Skeletal muscle satellite cell (primary cell): ENCODE measurements around the gene DNAH2.

ENCODE experiments used
- H3K27me3 ChIP-seq: 2 replicates; pipeline ENCODE4 v1.7.0; 2013; ENCODE audit warnings: low read length; ENCODE audit not compliant: control insufficient read depth, insufficient read depth
- H3K36me3 ChIP-seq: 2 replicates; pipeline ENCODE4 v1.7.0; 2013; ENCODE audit warnings: mild to moderate bottlenecking, control low read depth, low read length; ENCODE audit not compliant: insufficient read depth
- H3K4me1 ChIP-seq: 2 replicates; pipeline ENCODE4 v1.7.0; 2013; ENCODE audit warnings: low read length; ENCODE audit not compliant: control insufficient read depth, insufficient read depth
- H3K4me2 ChIP-seq: 2 replicates; pipeline ENCODE4 v1.7.0; 2013; ENCODE audit warnings: mild to moderate bottlenecking, low read length
- H3K4me3 ChIP-seq: 2 replicates; pipeline ENCODE4 v1.7.0; 2013; ENCODE audit warnings: low read length
- H3K9ac ChIP-seq: 2 replicates; pipeline ENCODE4 v1.7.0; 2013; ENCODE audit warnings: mild to moderate bottlenecking, low read depth, low read length, moderate library complexity
- H3K9me3 ChIP-seq: replicated peaks from 2 replicates; pipeline ENCODE4 v1.7.0; 2013; ENCODE audit warnings: mild to moderate bottlenecking, control low read depth, low read length

DNAH2 gene

DNA sequence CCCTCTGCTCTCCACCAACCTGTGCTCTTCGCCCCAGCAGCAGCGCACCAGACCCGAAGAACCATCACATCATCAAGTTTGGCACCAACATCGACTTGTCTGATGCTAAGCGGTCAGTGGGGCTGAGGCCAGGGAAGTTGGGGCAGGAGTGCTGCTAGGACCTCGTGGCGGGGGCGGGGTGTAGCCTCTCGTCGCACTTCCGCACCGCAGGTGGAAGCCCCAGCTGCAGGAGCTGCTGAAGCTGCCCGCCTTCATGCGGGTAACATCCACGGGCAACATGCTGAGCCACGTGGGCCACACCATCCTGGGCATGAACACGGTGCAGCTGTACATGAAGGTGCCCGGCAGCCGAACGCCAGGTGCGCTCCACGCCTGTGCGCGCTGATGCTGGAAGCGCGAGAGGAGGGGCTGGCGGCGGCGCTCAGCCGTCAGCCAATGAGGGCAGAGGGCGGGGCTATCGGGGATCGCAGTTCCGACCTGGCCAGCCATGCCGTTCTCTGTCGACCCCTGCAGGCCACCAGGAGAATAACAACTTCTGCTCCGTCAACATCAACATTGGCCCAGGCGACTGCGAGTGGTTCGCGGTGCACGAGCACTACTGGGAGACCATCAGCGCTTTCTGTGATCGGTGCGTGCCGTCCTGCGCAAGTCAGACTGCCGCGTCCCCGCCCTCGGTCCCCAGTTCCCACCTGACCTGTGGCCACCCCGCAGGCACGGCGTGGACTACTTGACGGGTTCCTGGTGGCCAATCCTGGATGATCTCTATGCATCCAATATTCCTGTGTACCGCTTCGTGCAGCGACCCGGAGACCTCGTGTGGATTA, 134.1 kb downstream of the DNAH2 start:
- H3K36me3 ChIP-seq, result peaks cover 52% of the 10 kb centered on the region
- H3K4me2 ChIP-seq, result peak overlapping the region; percentile 42
- no peaks in the 10 kb centered on the region for H3K9me3 ChIP-seq
- H3K9ac ChIP-seq, result no peak overlapping the region
- peaks cover 19% of the 10 kb centered on the region for H3K4me1 ChIP-seq
- no peak overlapping the region for H3K4me3 ChIP-seq
- H3K27me3 ChIP-seq, result no peaks in the 10 kb centered on the region

DNA sequence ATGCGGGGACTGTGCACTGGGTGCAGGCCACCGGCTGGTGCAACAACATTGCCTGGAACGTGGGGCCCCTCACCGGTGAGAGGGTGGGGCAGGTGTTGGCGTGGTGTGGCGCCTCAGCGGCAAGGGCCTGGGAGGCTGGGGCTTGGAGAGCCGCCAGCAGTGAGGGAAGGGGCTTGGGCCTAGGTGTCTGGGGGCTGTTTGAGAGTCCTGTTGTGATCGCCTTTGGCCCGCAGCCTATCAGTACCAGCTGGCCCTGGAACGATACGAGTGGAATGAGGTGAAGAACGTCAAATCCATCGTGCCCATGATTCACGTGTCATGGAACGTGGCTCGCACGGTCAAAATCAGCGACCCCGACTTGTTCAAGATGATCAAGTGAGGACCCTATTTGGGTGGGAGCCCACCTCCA, 134.7 kb downstream of the DNAH2 start:
- H3K9me3 ChIP-seq, result no peaks in the 10 kb centered on the region
- H3K4me3 ChIP-seq, result no peak overlapping the region
- H3K4me1 ChIP-seq, result peaks cover 19% of the 10 kb centered on the region
- H3K9ac ChIP-seq, result no peak overlapping the region
- H3K4me2 ChIP-seq, result no peak overlapping the region
- peaks cover 52% of the 10 kb centered on the region for H3K36me3 ChIP-seq
- H3K27me3 ChIP-seq, result no peaks in the 10 kb centered on the region

DNA sequence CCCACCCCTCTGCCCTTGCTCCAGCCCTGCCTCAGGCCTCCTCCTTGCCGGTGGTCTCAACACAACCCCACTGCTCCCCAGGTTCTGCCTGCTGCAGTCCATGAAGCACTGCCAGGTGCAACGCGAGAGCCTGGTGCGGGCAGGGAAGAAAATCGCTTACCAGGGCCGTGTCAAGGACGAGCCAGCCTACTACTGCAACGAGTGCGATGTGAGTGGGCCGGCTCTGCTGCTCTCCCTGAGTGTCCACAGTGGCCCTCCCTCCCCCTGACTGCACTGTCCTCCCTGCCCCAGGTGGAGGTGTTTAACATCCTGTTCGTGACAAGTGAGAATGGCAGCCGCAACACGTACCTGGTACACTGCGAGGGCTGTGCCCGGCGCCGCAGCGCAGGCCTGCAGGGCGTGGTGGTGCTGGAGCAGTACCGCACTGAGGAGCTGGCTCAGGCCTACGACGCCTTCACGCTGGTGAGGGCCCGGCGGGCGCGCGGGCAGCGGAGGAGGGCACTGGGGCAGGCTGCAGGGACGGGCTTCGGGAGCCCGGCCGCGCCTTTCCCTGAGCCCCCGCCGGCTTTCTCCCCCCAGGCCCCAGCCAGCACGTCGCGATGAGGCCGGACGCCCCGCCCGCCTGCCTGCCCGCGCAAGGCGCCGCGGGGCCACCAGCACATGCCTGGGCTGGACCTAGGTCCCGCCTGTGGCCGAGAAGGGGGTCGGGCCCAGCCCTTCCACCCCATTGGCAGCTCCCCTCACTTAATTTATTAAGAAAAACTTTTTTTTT, 135.6 kb downstream of the DNAH2 start:
- Histone ChIP-seq H3K36me3 (peaks cover 51% of the 10 kb centered on the region), H3K27me3 (no peaks in the 10 kb centered on the region), H3K4me3 (no peak overlapping the region), H3K4me2 (no peak overlapping the region), H3K9me3 (no peaks in the 10 kb centered on the region), H3K9ac (no peak overlapping the region), H3K4me1 (peaks cover 19% of the 10 kb centered on the region)

DNA sequence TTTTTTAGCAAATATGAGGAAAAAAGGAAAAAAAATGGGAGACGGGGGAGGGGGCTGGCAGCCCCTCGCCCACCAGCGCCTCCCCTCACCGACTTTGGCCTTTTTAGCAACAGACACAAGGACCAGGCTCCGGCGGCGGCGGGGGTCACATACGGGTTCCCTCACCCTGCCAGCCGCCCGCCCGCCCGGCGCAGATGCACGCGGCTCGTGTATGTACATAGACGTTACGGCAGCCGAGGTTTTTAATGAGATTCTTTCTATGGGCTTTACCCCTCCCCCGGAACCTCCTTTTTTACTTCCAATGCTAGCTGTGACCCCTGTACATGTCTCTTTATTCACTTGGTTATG, 136.1 kb downstream of the DNAH2 start:
- H3K9me3 ChIP-seq, result no peaks in the 10 kb centered on the region
- H3K4me3 ChIP-seq, result no peak overlapping the region

DNA sequence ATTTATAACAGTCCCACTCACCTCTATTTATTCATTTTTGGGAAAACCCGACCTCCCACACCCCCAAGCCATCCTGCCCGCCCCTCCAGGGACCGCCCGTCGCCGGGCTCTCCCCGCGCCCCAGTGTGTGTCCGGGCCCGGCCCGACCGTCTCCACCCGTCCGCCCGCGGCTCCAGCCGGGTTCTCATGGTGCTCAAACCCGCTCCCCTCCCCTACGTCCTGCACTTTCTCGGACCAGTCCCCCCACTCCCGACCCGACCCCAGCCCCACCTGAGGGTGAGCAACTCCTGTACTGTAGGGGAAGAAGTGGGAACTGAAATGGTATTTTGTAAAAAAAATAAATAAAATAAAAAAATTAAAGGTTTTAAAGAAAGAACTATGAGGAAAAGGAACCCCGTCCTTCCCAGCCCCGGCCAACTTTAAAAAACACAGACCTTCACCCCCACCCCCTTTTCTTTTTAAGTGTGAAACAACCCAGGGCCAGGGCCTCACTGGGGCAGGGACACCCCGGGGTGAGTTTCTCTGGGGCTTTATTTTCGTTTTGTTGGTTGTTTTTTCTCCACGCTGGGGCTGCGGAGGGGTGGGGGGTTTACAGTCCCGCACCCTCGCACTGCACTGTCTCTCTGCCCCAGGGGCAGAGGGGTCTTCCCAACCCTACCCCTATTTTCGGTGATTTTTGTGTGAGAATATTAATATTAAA, 136.7 kb downstream of the DNAH2 start:
- Histone ChIP-seq H3K4me2 (no peak overlapping the region), H3K27me3 (no peaks in the 10 kb centered on the region), H3K9ac (no peak overlapping the region), H3K36me3 (peaks cover 45% of the 10 kb centered on the region), H3K4me1 (peaks cover 29% of the 10 kb centered on the region), H3K9me3 (no peaks in the 10 kb centered on the region), H3K4me3 (no peak overlapping the region)

More for the DNA sequence above, 136.1 kb downstream of the DNAH2 start:
- H3K9ac ChIP-seq, result no peak overlapping the region
- peaks cover 24% of the 10 kb centered on the region for H3K4me1 ChIP-seq
- no peaks in the 10 kb centered on the region for H3K27me3 ChIP-seq
- H3K36me3 ChIP-seq, result peaks cover 49% of the 10 kb centered on the region
- no peak overlapping the region for H3K4me2 ChIP-seq

DNA sequence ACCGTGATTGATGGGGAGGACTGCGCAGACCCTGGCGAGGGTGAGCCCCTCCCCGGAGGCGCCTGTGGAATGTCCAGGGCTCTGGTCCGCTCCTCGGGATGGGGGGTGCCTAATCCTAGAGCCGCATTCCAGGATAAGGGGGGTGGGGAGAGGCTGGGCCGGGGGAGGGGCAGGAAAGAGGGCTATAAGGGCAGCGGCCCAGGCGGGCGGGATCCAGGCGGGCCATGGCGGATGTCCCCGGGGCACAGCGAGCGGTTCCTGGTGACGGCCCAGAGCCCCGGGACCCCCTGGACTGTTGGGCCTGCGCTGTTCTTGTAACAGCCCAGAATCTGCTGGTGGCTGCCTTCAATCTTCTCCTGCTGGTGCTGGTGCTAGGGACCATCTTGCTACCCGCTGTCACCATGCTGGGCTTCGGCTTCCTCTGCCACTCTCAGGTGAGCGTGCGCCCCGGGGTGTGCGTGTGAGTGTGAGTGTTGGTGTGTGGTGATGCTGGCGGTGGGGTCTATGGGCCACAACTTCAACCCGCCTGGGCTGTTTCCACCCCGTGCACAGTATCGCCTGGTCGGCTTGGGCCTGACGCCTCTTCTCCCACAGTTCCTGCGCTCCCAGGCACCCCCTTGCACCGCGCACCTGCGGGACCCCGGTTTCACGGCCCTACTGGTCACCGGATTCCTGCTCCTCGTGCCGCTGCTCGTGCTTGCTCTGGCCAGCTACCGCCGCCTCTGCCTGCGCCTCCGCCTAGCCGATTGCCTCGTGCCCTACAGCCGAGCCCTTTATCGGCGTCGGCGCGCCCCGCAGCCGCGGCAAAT, 137.5 kb downstream of the DNAH2 start, which contains the start of gene TMEM88:
Gene TMEM88, plus strand, starts transcription at position 216 of the 809 bp plus-strand sequence. Its CDS starts 9 bp downstream, at position 225.
- H3K4me3 ChIP-seq, result peak within 1 kb of the TSS; percentile 77
- H3K9ac ChIP-seq, result peak within 1 kb of the TSS; percentile 88
- peaks cover 37% of the 10 kb centered on the region for H3K36me3 ChIP-seq
- H3K9me3 ChIP-seq, result no peaks in the 10 kb centered on the region
- H3K4me2 ChIP-seq, result peak within 1 kb of the TSS; percentile 98
- peaks cover 29% of the 10 kb centered on the region for H3K4me1 ChIP-seq
- H3K27me3 ChIP-seq, result no peaks in the 10 kb centered on the region

DNA sequence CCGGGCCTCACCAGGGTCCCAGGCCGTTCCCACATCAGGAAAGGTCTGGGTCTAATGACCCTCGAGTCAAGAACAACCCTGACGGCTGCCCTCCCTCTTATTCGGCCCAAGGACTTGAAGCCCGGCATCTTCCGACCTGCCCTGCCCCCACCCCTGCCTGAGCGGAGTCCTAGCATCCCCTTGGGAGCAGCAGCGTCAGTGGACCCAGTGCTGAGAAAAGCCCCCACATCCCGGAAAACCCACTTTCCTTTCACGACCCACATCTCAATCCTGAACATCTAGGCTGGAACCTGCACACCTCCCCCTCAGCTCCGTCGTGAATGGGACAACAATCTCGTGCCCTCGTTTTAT, 138.1 kb downstream of the DNAH2 start:
- H3K4me2 ChIP-seq, result peak overlapping the region; percentile 98
- peak overlapping the region; percentile 88 for H3K9ac ChIP-seq
- no peaks in the 10 kb centered on the region for H3K9me3 ChIP-seq
- peaks cover 29% of the 10 kb centered on the region for H3K4me1 ChIP-seq
- peak overlapping the region; percentile 77 for H3K4me3 ChIP-seq
- peaks cover 32% of the 10 kb centered on the region for H3K36me3 ChIP-seq
- no peaks in the 10 kb centered on the region for H3K27me3 ChIP-seq

DNA sequence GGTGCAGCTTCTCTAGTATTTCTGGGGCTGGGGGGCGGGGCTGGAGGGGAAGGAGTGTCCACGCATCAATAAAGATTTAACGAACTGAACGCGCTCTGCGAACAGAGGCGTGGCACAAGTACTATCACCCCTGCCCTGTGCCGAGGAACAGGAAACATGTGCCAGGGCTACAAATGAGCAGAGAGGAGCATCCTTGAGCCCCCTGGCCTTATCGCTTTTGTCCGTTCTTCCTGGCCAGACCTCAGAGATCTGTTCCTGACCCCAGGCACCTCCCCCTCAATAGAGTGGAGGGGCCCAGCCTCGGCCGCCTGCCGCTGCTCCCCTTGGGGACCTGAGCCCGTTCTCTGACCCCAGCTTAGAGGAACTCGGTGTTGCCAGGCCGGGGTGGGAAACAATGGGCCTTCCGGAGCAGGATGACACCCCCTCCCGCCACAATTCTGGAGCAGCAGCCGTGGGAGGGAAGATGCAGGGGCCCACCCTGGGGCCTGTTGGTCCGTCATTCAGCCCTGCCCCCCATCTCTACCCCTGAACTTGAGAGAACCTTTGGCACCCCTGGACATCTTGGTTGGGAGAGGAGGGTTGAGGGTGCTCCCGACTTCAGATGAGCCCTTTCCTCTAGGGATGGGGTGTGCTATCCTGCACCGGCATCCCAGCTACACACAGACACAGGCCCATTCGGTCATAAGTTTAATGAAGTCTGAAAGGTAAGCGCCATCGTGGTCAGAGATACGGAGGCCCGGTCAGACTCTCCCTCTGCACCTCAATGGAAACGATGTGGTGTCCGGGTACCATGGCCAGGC, 138.7 kb downstream of the DNAH2 start:
- peak overlapping the region; percentile 88 for H3K9ac ChIP-seq
- H3K36me3 ChIP-seq, result peaks cover 27% of the 10 kb centered on the region
- peak overlapping the region; percentile 77 for H3K4me3 ChIP-seq
- H3K4me2 ChIP-seq, result peak overlapping the region; percentile 98
- H3K4me1 ChIP-seq, result peaks cover 29% of the 10 kb centered on the region
- H3K27me3 ChIP-seq, result no peaks in the 10 kb centered on the region
- H3K9me3 ChIP-seq, result no peaks in the 10 kb centered on the region

DNA sequence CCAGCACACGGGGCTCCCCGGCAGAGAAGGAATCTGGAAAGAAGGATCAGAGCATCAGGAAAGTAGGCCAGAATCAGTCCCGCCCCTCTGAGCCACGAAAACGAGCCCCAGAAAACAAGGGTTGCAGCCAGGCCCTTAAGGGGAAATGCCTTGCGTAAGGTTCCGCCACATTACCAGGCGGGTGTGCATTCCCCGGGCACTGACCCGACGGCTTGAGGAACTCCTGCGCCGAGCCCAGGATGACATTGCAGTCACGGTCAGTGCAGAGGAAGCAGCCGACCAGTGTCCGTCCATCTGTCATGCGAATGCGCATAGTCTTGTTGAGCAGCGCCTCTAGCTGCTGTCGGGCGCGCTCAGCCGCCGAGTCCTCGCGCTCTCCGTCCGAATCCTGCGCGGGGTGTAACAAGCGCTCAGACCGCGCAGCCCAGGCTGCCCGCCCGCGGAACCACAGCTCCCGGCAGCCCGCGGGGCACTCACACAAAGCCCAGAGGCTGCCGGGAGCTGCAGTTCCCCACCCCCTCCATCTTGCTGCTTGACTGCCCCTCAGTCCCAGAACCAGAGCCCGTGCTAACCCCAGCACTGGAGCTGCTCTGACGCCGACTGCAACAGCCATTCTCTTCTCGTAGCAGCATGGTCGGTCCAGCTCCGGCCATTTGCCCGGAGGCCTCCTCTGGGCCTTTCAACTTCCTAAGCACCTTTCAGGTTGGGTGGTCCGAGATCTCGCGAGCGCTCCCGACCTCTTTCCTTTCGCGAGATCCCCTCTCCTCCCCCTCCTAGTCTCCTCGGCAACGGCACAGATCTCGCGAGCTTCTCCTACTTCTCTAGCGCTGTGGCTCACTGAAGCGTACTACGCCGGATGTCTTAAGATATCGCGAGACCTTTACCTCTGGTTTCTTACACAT, 139.5 kb downstream of the DNAH2 start, which contains the start of gene NAA38:
Gene NAA38, minus strand, starts transcription at position 749 of the 902 bp plus-strand sequence. Its CDS starts 96 bp downstream, at position 653.
- H3K4me3 ChIP-seq, result peak within 1 kb of the TSS; percentile 77
- no peaks in the 10 kb centered on the region for H3K9me3 ChIP-seq
- peak within 1 kb of the TSS; percentile 88 for H3K9ac ChIP-seq
- H3K4me2 ChIP-seq, result peak within 1 kb of the TSS; percentile 98
- no peaks in the 10 kb centered on the region for H3K27me3 ChIP-seq
- peaks cover 20% of the 10 kb centered on the region for H3K36me3 ChIP-seq
- H3K4me1 ChIP-seq, result peaks cover 27% of the 10 kb centered on the region
